ENCODE data around the gene ARHGAP24. TPM values are rescaled to one million over a fixed set of nuclear protein-coding genes. Genes with fewer than 3 reads are reported as not detected.
A peak's percentile ranks its signal among the peaks of the same experiment; 100 is the strongest.

Gene ARHGAP24
- total RNA-seq, 2 experiments from 2014 or later, result not detected

DNA sequence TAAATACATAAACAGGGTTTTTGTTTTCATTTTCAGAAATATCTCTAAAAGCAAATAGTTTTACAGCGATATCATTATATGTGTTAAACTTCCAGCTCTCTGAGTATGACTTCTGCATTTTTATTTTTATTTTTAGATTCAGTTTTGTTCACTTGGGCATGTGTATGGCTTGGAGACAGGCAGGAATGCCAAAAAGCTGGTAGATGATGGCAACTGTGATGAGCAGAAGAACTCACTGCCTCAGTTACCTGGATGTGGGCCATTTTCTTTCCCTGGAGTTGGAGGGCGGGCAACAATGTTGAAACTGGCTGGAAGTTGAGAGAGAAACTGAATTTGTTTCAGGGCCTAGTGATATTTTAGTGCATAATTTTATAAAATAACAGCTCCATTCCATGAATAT is 266.4 kb downstream of the ARHGAP24 start:
- no peak overlapping the region for H3K27ac Mint-ChIP-seq
- ChIA-PET CTCF (no interaction called here), POLR2A (no interaction called here)
- H3K9me3 Mint-ChIP-seq (ENCODE audit: low read depth), result no peaks in the 10 kb centered on the region
- no peak for DNase-seq
- no peaks in the 10 kb centered on the region for H3K4me1 Mint-ChIP-seq
- H3K27me3 Mint-ChIP-seq, result no peaks in the 10 kb centered on the region
- ATAC-seq, result no peak
- H3K36me3 Mint-ChIP-seq (ENCODE audit: low read depth), result no peaks in the 10 kb centered on the region
- H3K4me3 Mint-ChIP-seq, result no peak overlapping the region
- intact Hi-C loops (cut with DNase I, micrococcal nuclease), result no loop called here

GRCh38 chr4:85741921-85742591 is 267.1 kb downstream of the ARHGAP24 start:
- H3K4me3 Mint-ChIP-seq, result no peak overlapping the region
- H3K4me1 Mint-ChIP-seq, result no peaks in the 10 kb centered on the region
- no peaks in the 10 kb centered on the region for H3K27me3 Mint-ChIP-seq
- no peak overlapping the region for H3K27ac Mint-ChIP-seq
- no peak for ATAC-seq
- no peaks in the 10 kb centered on the region for H3K9me3 Mint-ChIP-seq (ENCODE audit: low read depth)
- POLR2A ChIA-PET, result no interaction called here
- CTCF ChIA-PET, result no interaction called here
- intact Hi-C loops (cut with DNase I, micrococcal nuclease), result no loop called here
- no peak for DNase-seq
- no peaks in the 10 kb centered on the region for H3K36me3 Mint-ChIP-seq (ENCODE audit: low read depth)

- Mint-ChIP-seq H3K27ac (no peak overlapping the region), H3K36me3 (ENCODE audit: low read depth) (no peaks in the 10 kb centered on the region), H3K4me1 (no peaks in the 10 kb centered on the region), H3K9me3 (ENCODE audit: low read depth) (no peaks in the 10 kb centered on the region), H3K4me3 (no peak overlapping the region), H3K27me3 (no peaks in the 10 kb centered on the region)
- ChIA-PET POLR2A (no interaction called here), CTCF (no interaction called here)
- ATAC-seq, result no peak
- no peak for DNase-seq
- intact Hi-C loops (cut with DNase I, micrococcal nuclease), result loop anchor here in 1 of 2 experiments (5.0 kb wide), 1 partner anchor 618 kb away; no protein-coding TSS in a partner anchor
Observed at GRCh38 chr4:85744950-85745349, 270.0 kb downstream of the ARHGAP24 start.

DNA sequence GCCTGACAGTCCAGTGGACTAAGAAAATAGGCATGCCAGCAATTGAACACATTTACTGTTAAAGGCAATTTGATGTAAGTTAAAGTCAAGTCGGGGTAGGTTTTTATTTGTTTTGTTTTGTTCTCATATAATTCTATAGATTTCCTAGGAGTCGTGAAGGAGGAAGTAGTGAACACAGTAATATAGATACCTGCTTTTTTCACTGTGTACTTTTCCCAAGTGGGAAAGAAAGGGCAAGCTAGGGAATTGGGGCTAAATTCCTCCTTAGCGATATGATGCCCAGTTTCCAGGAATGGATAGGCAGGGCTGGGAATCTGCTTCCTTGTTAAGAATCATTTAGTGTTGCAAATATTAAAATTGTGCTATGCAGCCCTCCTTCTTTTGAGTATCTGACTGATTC is 271.0 kb downstream of the ARHGAP24 start:
- Mint-ChIP-seq H3K27me3 (no peaks in the 10 kb centered on the region), H3K27ac (no peak overlapping the region), H3K4me3 (no peak overlapping the region), H3K4me1 (no peaks in the 10 kb centered on the region), H3K9me3 (ENCODE audit: low read depth) (no peaks in the 10 kb centered on the region), H3K36me3 (ENCODE audit: low read depth) (no peaks in the 10 kb centered on the region)
- ChIA-PET POLR2A (no interaction called here), CTCF (interaction anchor here (1.7 kb wide), 1 partner anchor 599 kb away, joined by 7 read pairs; no protein-coding TSS in a partner anchor)
- intact Hi-C loops (cut with DNase I, micrococcal nuclease), result loop anchor here in 1 of 2 experiments (5.0 kb wide), 1 partner anchor 619 kb away; no protein-coding TSS in a partner anchor
- DNase-seq, result no peak
- ATAC-seq, result no peak

- Mint-ChIP-seq H3K27ac (no peak overlapping the region), H3K4me3 (no peak overlapping the region), H3K36me3 (ENCODE audit: low read depth) (no peaks in the 10 kb centered on the region), H3K4me1 (no peaks in the 10 kb centered on the region), H3K9me3 (ENCODE audit: low read depth) (no peaks in the 10 kb centered on the region), H3K27me3 (no peaks in the 10 kb centered on the region)
- CTCF ChIA-PET, result interaction anchor here (0.7 to 1.4 kb wide), 5 partner anchors 11 to 663 kb away, joined by 3 to 5 read pairs (median 4); no protein-coding TSS in a partner anchor
- DNase-seq, result peak; percentile 14
- POLR2A ChIA-PET, result no interaction called here
- intact Hi-C loops (cut with DNase I, micrococcal nuclease), result loop anchor here (1.0 to 5.0 kb wide), 4 partner anchors 600 to 664 kb away; no protein-coding TSS in a partner anchor
- no peak for ATAC-seq
Observed at GRCh38 chr4:85747882-85748491, 273.0 kb downstream of the ARHGAP24 start.

DNA sequence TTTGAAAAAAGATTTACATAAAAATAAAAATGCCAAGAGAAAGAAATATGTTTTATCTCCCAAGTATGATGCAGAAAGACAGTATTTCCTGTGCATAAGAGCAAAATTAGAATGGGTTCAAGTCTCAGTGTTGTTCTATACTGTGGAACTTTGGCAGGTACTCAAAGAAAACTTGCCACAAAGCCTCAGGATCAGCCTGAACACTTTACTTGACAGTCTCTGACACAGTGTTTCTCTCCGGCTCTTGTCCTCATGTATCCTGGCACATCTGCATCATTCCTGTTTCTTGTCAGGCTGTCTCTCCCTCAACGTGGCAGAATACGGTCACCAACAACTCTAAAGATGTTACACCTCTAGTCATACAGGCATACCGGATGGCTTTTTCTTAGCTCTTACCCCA is 273.7 kb downstream of the ARHGAP24 start:
- H3K4me1 Mint-ChIP-seq, result no peaks in the 10 kb centered on the region
- CTCF ChIA-PET, result interaction anchor here (0.7 to 1.4 kb wide), 2 partner anchors 564 to 664 kb away, joined by 3 to 4 read pairs; no protein-coding TSS in a partner anchor
- H3K36me3 Mint-ChIP-seq (ENCODE audit: low read depth), result no peaks in the 10 kb centered on the region

DNA sequence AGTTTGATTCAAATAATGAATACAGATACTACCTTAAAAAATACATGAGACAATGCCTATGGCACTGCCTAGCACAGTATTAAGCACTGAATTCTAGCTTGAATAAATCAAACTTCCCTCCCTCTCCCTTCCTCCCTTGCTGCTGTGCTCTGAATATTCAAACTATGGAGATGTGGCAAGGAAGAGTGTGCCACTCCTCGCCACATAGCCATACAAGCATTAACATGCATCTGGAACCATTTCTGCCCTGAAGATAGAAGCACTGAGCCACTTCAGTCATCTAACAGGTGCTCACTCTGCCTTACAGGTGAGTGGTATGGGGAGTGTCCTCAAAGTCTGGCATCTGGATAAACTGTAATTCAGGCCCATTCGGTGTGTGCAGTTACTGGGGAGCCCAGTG is 276.9 kb downstream of the ARHGAP24 start:
- ChIA-PET CTCF (interaction anchor here (1.0 kb wide), 1 partner anchor 667 kb away, joined by 3 read pairs; no protein-coding TSS in a partner anchor), POLR2A (no interaction called here)
- Mint-ChIP-seq H3K9me3 (ENCODE audit: low read depth) (no peaks in the 10 kb centered on the region), H3K4me1 (no peaks in the 10 kb centered on the region), H3K27ac (no peak overlapping the region), H3K36me3 (ENCODE audit: low read depth) (no peaks in the 10 kb centered on the region), H3K4me3 (no peak overlapping the region), H3K27me3 (no peaks in the 10 kb centered on the region)
- no peak for ATAC-seq
- intact Hi-C loops (cut with DNase I, micrococcal nuclease), result no loop called here
- DNase-seq, result no peak

More for the DNA sequence above, 273.7 kb downstream of the ARHGAP24 start:
- ATAC-seq (no peak), DNase-seq (no peak)
- H3K27me3 Mint-ChIP-seq, result no peaks in the 10 kb centered on the region
- intact Hi-C loops (cut with DNase I, micrococcal nuclease), result loop anchor here (1.0 to 5.0 kb wide), 4 partner anchors 600 to 664 kb away; no protein-coding TSS in a partner anchor
- H3K9me3 Mint-ChIP-seq (ENCODE audit: low read depth), result no peaks in the 10 kb centered on the region
- POLR2A ChIA-PET, result no interaction called here
- H3K4me3 Mint-ChIP-seq, result no peak overlapping the region
- no peak overlapping the region for H3K27ac Mint-ChIP-seq

GRCh38 chr4:85755285-85755684 is 280.3 kb downstream of the ARHGAP24 start:
- Mint-ChIP-seq H3K36me3 (ENCODE audit: low read depth) (no peaks in the 10 kb centered on the region), H3K4me1 (no peaks in the 10 kb centered on the region), H3K4me3 (no peak overlapping the region), H3K27me3 (no peaks in the 10 kb centered on the region), H3K27ac (no peak overlapping the region), H3K9me3 (ENCODE audit: low read depth) (no peaks in the 10 kb centered on the region)
- intact Hi-C loops (cut with DNase I, micrococcal nuclease), result loop anchor here in 1 of 2 experiments (5.0 kb wide), 2 partner anchors 212 to 287 kb away; no protein-coding TSS in a partner anchor
- ChIA-PET CTCF (interaction anchor here (1.6 kb wide), 1 partner anchor 27 kb away, joined by 3 read pairs; no protein-coding TSS in a partner anchor), POLR2A (no interaction called here)
- ATAC-seq, result no peak
- no peak for DNase-seq

GRCh38 chr4:85756938-85757337 is 282.0 kb downstream of the ARHGAP24 start:
- Mint-ChIP-seq H3K4me1 (no peaks in the 10 kb centered on the region), H3K27ac (no peak overlapping the region), H3K36me3 (ENCODE audit: low read depth) (no peaks in the 10 kb centered on the region), H3K9me3 (ENCODE audit: low read depth) (no peaks in the 10 kb centered on the region), H3K27me3 (no peaks in the 10 kb centered on the region), H3K4me3 (no peak overlapping the region)
- POLR2A ChIA-PET, result no interaction called here
- no peak for DNase-seq
- CTCF ChIA-PET, result no interaction called here
- intact Hi-C loops (cut with DNase I, micrococcal nuclease), result loop anchor here in 1 of 2 experiments (5.0 kb wide), 2 partner anchors 210 to 285 kb away; no protein-coding TSS in a partner anchor
- ATAC-seq, result no peak

GRCh38 chr4:85759388-85759787 is 284.4 kb downstream of the ARHGAP24 start:
- H3K4me1 Mint-ChIP-seq, result no peaks in the 10 kb centered on the region
- no peaks in the 10 kb centered on the region for H3K9me3 Mint-ChIP-seq (ENCODE audit: low read depth)
- intact Hi-C loops (cut with DNase I, micrococcal nuclease), result loop anchor here in 1 of 2 experiments (5.0 kb wide), 2 partner anchors 208 to 283 kb away; no protein-coding TSS in a partner anchor
- CTCF ChIA-PET, result no interaction called here
- H3K27ac Mint-ChIP-seq, result no peak overlapping the region
- no peak overlapping the region for H3K4me3 Mint-ChIP-seq
- ATAC-seq (no peak), DNase-seq (no peak)
- no peaks in the 10 kb centered on the region for H3K36me3 Mint-ChIP-seq (ENCODE audit: low read depth)
- H3K27me3 Mint-ChIP-seq, result no peaks in the 10 kb centered on the region
- POLR2A ChIA-PET, result no interaction called here

- ATAC-seq (no peak), DNase-seq (no peak)
- H3K27me3 Mint-ChIP-seq, result no peaks in the 10 kb centered on the region
- POLR2A ChIA-PET, result no interaction called here
- intact Hi-C loops (cut with DNase I, micrococcal nuclease), result no loop called here
- H3K9me3 Mint-ChIP-seq (ENCODE audit: low read depth), result no peaks in the 10 kb centered on the region
- H3K36me3 Mint-ChIP-seq (ENCODE audit: low read depth), result no peaks in the 10 kb centered on the region
- H3K27ac Mint-ChIP-seq, result no peak overlapping the region
- no peak overlapping the region for H3K4me3 Mint-ChIP-seq
- CTCF ChIA-PET, result no interaction called here
- H3K4me1 Mint-ChIP-seq, result no peaks in the 10 kb centered on the region
Observed at GRCh38 chr4:85760511-85760910, 285.6 kb downstream of the ARHGAP24 start.

All from activated CD4-positive, alpha-beta T cell treated with anti-CD3 and anti-CD28 coated beads for 36 hours (primary cell).